ENCODE results near the gene MTCL1.

MTCL1 gene

DNA sequence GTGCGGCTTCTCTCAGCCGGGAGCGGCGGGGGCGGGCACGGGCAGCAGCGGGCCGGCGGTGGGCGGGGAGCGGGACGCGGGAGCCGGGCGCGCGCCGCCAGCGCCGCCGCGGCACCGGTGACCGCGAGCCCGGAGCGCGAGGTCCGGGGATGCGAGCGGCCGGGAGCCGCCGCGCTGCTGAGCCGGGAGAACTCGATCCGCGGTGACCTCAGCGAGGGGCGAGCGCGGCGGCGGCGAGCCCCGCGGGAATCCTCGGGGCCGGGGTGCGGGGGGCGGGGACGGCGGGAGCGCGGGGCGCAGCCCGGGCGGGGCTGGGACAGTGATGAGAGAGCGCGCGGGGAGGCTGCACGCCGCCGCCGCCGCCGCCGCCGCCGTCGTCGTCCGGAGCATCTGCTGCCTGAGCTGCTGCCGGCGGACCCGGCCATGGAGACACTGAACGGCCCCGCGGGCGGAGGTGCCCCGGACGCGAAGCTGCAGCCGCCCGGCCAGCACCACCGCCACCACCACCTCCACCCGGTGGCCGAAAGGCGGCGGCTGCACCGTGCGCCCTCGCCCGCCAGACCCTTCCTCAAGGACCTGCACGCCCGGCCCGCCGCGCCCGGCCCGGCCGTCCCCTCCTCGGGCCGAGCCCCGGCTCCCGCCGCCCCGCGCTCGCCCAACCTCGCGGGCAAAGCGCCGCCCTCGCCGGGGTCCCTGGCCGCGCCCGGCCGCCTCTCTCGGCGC lies at the start of gene MTCL1:
MTCL1 (plus strand) TSS at position 319 of the 723 bp plus-strand sequence; CDS start at position 424, 105 bp downstream.
- Histone ChIP-seq H3K36me3 (ENCODE audit: control insufficient read depth, insufficient read depth, low read length) (no peaks in the 10 kb centered on the region), H3K4me3 (ENCODE audit: low read depth, low read length) (peak within 1 kb of the TSS; percentile 78), H3K9me3 (ENCODE audit: control insufficient read depth, insufficient read depth, low read length) (no peaks in the 10 kb centered on the region), H3K27me3 (ENCODE audit: control insufficient read depth, insufficient read depth, low read length) (peaks cover 21% of the 10 kb centered on the region), H3K9ac (ENCODE audit: low read depth, low read length) (peak within 1 kb of the TSS; percentile 63; the same call in 1 of the 2 replicates), H3K4me1 (ENCODE audit: control insufficient read depth, insufficient read depth, low read length) (peaks cover 32% of the 10 kb centered on the region), H3K27ac (ENCODE audit: low read depth, low read length) (peak within 1 kb of the TSS; percentile 12)

DNA sequence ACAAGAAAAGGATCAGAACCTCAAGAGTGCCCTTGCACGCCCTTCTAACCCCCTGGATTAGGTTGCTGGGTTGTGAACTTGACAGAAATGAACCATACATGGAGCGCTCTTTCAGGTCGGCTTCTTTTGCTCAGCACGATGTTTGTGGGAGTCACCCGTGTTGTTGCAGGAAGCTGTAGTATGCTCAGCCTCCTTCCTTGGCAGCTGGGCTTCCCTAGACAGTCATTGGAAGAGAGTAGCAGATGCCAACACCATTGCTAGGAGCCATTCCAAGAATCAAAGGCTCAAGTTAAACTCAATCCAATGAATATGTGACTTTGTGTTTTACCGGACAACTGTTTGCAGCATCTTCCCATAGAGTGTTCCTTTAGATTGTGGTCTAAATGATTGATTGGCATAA lies 49.1 kb upstream of the MTCL1 start:
- Histone ChIP-seq H3K27me3 (ENCODE audit: control insufficient read depth, insufficient read depth, low read length) (no peaks in the 10 kb centered on the region), H3K36me3 (ENCODE audit: control insufficient read depth, insufficient read depth, low read length) (no peaks in the 10 kb centered on the region), H3K27ac (ENCODE audit: low read depth, low read length) (no peak overlapping the region), H3K4me1 (ENCODE audit: control insufficient read depth, insufficient read depth, low read length) (peaks cover 12% of the 10 kb centered on the region), H3K4me3 (ENCODE audit: low read depth, low read length) (no peak overlapping the region), H3K9me3 (ENCODE audit: control insufficient read depth, insufficient read depth, low read length) (no peaks in the 10 kb centered on the region), H3K9ac (ENCODE audit: low read depth, low read length) (no peak overlapping the region)

DNA sequence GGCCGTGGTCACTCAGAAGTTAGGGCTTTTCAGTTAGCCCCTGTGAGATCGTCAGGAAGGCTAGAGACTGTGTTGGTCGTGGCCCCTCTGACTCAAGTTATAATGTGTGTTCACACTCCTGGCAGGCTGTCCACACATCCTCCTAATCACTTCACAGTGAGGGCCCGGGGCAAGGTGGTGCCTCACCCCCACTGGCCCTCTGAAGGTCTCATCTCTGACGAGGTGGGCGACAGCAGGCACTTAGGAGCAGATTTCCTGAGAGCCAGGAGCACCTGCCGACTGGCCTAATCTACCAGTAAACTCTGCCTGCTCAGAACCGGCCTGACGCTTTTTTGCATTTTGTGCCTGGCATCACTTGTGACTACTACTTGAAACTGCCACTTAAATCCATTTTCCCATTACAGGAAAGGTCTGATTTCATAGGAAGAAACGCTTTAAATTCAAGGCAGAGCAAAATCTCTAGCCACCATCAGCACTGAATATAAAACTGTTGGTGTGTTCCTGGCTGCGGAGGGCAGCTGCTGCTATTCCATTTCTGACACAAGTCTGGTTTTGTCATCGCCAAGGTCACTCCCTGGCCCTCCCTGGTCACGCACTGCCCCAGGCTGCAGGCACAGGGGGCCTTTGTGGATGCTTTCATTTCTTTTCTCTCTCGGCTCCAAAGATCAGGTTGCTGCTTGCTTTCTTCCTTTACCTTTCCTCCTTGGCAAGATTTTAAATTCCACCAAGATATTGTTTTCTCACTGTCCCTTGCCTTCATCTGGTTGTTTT lies 48.1 kb upstream of the MTCL1 start:
- Histone ChIP-seq H3K27ac (ENCODE audit: low read depth, low read length) (no peak overlapping the region), H3K27me3 (ENCODE audit: control insufficient read depth, insufficient read depth, low read length) (no peaks in the 10 kb centered on the region), H3K9me3 (ENCODE audit: control insufficient read depth, insufficient read depth, low read length) (no peaks in the 10 kb centered on the region), H3K4me1 (ENCODE audit: control insufficient read depth, insufficient read depth, low read length) (peaks cover 21% of the 10 kb centered on the region), H3K9ac (ENCODE audit: low read depth, low read length) (no peak overlapping the region), H3K4me3 (ENCODE audit: low read depth, low read length) (no peak overlapping the region), H3K36me3 (ENCODE audit: control insufficient read depth, insufficient read depth, low read length) (no peaks in the 10 kb centered on the region)

DNA sequence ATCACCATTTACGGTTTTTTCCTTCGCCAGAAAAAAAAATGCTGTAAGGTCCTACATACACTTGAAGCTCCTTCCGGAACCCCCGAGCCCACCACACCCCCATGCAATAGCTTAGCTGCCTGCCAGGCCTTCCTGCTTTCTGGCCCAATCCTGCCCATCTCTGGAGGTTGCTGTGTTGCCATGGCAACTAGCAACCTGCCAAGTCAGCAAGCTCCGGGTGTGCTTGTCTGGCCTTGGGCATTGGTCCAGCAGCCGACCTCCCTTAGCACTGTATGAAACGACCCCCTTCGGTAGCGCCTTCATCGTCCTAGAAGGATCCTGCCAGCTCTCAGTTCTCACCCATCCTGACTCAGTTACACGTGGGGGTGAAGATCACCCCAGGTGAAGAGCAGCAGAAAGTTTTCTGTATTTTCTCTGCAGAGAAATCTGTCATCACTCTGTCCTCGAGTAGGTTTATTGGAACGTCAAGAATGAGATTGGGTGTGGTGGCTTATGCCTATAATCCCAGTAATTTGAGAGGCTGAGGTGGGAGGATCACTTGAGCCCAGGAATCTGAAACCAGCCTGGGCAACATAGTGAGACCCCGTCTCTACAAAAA lies 47.4 kb upstream of the MTCL1 start:
- no peaks in the 10 kb centered on the region for H3K9me3 ChIP-seq (ENCODE audit: control insufficient read depth, insufficient read depth, low read length)
- H3K27ac ChIP-seq (ENCODE audit: low read depth, low read length): no peak overlapping the region
- H3K36me3 ChIP-seq (ENCODE audit: control insufficient read depth, insufficient read depth, low read length): no peaks in the 10 kb centered on the region
- no peaks in the 10 kb centered on the region for H3K27me3 ChIP-seq (ENCODE audit: control insufficient read depth, insufficient read depth, low read length)
- no peak overlapping the region for H3K4me3 ChIP-seq (ENCODE audit: low read depth, low read length)
- H3K9ac ChIP-seq (ENCODE audit: low read depth, low read length): no peak overlapping the region
- H3K4me1 ChIP-seq (ENCODE audit: control insufficient read depth, insufficient read depth, low read length): peaks cover 28% of the 10 kb centered on the region

DNA sequence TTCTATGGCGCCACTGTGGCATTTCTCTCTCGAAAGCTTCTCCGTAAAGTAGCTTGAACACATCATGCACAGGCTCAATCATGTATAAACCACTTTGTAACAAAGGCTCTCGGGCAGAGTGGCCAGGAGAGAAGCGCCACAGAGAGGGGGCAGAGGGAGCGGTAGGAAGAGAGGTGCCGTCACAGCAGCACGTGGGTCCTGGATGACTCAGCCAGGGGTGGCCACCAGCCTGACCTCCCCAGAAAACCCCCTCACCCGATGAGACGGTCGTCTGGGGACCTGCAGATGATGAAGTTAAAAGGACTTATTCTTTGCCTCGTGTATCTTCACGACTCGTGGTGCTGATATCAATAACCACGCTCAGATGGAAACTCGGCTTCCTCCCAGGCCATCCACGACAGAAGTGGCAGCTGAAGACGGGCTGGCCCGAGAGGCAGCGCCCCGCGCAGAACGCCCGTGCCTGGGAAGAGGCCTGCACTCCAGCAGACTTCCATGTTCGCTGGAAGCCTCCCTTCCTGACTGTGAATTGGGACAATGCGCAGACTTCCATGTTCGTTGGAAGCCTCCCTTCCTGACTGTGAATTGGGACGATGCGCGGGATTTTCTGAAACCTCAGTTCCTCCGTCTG lies 46.4 kb upstream of the MTCL1 start:
- Histone ChIP-seq H3K27me3 (ENCODE audit: control insufficient read depth, insufficient read depth, low read length) (peaks cover 3% of the 10 kb centered on the region; the same call in 1 of the 2 replicates), H3K27ac (ENCODE audit: low read depth, low read length) (no peak overlapping the region), H3K36me3 (ENCODE audit: control insufficient read depth, insufficient read depth, low read length) (no peaks in the 10 kb centered on the region), H3K9me3 (ENCODE audit: control insufficient read depth, insufficient read depth, low read length) (no peaks in the 10 kb centered on the region), H3K9ac (ENCODE audit: low read depth, low read length) (no peak overlapping the region), H3K4me3 (ENCODE audit: low read depth, low read length) (no peak overlapping the region), H3K4me1 (ENCODE audit: control insufficient read depth, insufficient read depth, low read length) (peaks cover 37% of the 10 kb centered on the region)

DNA sequence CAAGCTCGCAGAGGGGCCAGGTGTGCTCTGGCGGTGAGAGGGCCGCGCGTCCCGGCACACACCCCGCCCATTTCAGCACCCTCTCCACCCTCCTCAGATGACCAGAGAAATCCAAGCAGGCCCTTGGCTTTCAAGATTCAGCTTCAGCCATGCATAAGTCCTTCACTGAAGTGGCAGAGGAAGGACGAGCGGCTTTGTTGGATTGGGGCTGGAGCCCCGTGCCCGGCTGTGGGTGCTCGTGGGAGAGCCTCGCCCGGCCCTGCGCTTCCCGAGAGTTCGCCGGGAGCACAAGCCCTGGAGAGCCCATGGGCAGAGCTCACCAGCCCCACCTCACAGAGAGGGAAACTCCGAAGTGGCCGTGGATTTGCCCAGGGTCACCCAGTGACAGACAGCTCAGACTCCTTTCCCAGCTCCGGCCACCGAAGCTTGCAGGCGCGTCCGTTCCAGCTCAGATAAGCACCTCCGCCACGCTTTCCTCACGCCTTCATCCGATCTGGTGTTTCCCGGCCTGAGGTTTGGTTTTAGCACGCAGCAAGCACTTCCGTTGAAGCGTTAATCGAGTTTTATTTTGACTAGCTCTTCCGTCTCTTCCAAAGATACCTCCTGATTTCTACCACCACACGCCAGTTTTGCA lies 45.6 kb upstream of the MTCL1 start:
- H3K4me1 ChIP-seq (ENCODE audit: control insufficient read depth, insufficient read depth, low read length): peaks cover 36% of the 10 kb centered on the region
- H3K36me3 ChIP-seq (ENCODE audit: control insufficient read depth, insufficient read depth, low read length): no peaks in the 10 kb centered on the region
- no peak overlapping the region for H3K27ac ChIP-seq (ENCODE audit: low read depth, low read length)
- no peak overlapping the region for H3K9ac ChIP-seq (ENCODE audit: low read depth, low read length)
- H3K9me3 ChIP-seq (ENCODE audit: control insufficient read depth, insufficient read depth, low read length): no peaks in the 10 kb centered on the region
- H3K27me3 ChIP-seq (ENCODE audit: control insufficient read depth, insufficient read depth, low read length): peaks cover 3% of the 10 kb centered on the region; the same call in 1 of the 2 replicates
- no peak overlapping the region for H3K4me3 ChIP-seq (ENCODE audit: low read depth, low read length)

DNA sequence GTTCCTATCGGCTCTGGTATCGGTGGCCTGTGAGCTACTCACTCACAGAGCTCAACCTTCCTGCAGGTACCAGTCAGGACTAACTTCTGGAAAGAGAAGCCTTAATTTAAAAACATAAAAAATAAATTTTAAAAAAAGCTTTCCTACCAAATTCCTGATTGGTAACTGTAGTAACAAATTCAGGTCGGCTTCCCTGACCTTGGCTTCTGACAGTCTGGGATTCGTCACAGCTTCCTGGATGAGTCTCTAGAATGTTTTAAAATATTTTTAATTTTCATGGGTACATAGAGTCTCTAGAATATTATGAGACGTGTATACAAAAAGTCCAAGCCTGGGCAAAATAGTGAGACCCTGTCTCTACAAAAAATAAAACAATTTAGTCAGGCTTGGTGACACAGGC lies 45.0 kb upstream of the MTCL1 start:
- Histone ChIP-seq H3K9me3 (ENCODE audit: control insufficient read depth, insufficient read depth, low read length) (no peaks in the 10 kb centered on the region), H3K9ac (ENCODE audit: low read depth, low read length) (no peak overlapping the region), H3K27ac (ENCODE audit: low read depth, low read length) (no peak overlapping the region), H3K36me3 (ENCODE audit: control insufficient read depth, insufficient read depth, low read length) (no peaks in the 10 kb centered on the region), H3K27me3 (ENCODE audit: control insufficient read depth, insufficient read depth, low read length) (peaks cover 3% of the 10 kb centered on the region; the same call in 1 of the 2 replicates), H3K4me1 (ENCODE audit: control insufficient read depth, insufficient read depth, low read length) (peaks cover 34% of the 10 kb centered on the region), H3K4me3 (ENCODE audit: low read depth, low read length) (no peak overlapping the region)

DNA sequence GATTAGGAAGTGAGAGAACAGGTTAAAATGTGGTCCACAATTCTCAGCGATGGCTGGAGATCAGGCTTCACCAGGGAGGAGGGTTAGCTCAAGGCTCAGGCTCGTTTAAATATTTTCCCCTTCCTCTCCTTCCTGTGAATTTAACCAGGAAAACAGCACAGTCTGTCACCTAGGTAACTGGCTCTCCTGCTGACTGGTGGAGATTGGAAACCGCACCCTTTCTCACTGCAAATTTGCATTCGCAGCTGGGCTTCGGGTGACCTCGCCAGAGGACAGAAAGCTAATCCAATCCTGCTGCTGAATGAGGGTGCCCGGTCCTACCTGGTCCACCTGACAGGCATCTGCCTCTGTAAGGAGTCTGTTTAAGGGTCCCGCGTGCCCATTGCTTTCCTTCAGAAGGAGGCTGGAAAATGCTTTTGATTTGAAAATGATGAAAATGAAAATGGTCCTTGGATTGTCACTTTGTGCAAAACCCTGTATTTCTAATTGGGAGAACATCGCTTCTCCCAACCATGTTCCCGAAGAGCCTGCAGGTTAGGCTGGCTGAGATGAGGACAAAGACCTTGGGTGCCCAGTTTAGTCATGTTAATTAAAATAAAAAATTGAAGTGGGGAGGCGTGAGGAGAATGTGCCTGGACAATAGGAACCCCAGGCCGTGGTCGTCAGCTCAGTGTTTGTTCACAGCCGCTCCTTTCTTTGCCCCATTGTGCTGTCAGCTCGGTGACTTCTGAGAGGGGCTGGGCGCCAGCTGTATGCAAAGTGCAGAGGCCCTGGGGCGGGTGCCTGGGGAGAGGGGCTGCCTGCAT lies 43.4 kb upstream of the MTCL1 start:
- H3K27me3 ChIP-seq (ENCODE audit: control insufficient read depth, insufficient read depth, low read length): peaks cover 3% of the 10 kb centered on the region; the same call in 1 of the 2 replicates
- no peak overlapping the region for H3K9ac ChIP-seq (ENCODE audit: low read depth, low read length)
- H3K4me1 ChIP-seq (ENCODE audit: control insufficient read depth, insufficient read depth, low read length): peaks cover 36% of the 10 kb centered on the region
- no peaks in the 10 kb centered on the region for H3K36me3 ChIP-seq (ENCODE audit: control insufficient read depth, insufficient read depth, low read length)
- H3K27ac ChIP-seq (ENCODE audit: low read depth, low read length): peak overlapping the region; percentile 95
- peak overlapping the region; percentile 49 for H3K4me3 ChIP-seq (ENCODE audit: low read depth, low read length)
- H3K9me3 ChIP-seq (ENCODE audit: control insufficient read depth, insufficient read depth, low read length): no peaks in the 10 kb centered on the region

DNA sequence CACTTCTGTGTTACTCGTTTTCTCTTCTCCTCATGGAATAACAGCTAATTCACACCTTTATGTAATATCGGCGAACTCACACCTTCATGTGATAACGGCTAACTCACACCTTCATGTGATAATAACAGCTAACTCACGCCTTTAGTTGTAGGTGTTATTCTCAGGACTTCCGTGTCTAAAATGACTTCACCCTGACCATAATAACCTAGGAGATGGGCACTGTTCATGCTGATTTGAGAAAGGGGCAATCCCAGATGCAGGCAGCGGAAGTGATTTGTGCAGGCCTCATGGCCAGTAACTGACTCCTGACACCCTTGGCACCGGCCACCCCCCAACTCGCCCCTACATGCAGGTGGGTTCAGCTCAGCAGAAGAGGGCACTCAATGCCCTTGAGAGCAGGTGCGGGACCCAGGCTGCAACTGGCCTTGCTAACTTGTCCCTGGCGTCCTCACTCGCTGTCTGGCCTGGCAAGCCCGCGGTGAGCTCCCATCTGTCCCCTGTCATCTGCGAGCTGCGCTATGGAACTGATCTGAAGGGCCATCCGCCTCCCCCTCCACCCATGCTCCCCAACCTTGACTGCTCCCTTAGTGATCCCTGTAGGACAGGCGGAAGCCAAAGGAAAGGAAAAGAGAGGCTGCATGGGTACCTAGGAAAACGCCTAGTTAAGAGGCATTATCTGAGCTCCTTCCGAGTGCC lies 42.6 kb upstream of the MTCL1 start:
- Histone ChIP-seq H3K27me3 (ENCODE audit: control insufficient read depth, insufficient read depth, low read length) (peaks cover 3% of the 10 kb centered on the region; the same call in 1 of the 2 replicates), H3K9me3 (ENCODE audit: control insufficient read depth, insufficient read depth, low read length) (no peaks in the 10 kb centered on the region), H3K4me1 (ENCODE audit: control insufficient read depth, insufficient read depth, low read length) (peaks cover 36% of the 10 kb centered on the region), H3K4me3 (ENCODE audit: low read depth, low read length) (no peak overlapping the region), H3K36me3 (ENCODE audit: control insufficient read depth, insufficient read depth, low read length) (no peaks in the 10 kb centered on the region), H3K27ac (ENCODE audit: low read depth, low read length) (peak overlapping the region; percentile 95), H3K9ac (ENCODE audit: low read depth, low read length) (no peak overlapping the region)
